K562 (cell line): ENCODE data around the gene BPI. TPM values are rescaled to one million over a fixed set of nuclear protein-coding genes. Genes with fewer than 3 reads are reported as not detected.

ENCODE experiments used
- ATAC-seq: fragments of 200-7000 bp; cut with Tn5 transposase; 3 replicates; pipeline ENCODE4 v1.9.1; 2020; ENCODE audit warnings: moderate library complexity
- BruUV-seq: library from RNA; stranded (reverse); fragments of 400-500 nt; replicated peaks from 2 replicates; lab custom pipeline; 2021; lab: Mats Ljungman, UMichigan
- CTCF ChIA-PET: fragments of 300-600 bp; formaldehyde crosslinking; extraction: SDS; loops from one replicate; lab custom pipeline; 2021; ENCODE audit warnings: low intra/inter-chr PET ratio; lab: Yijun Ruan, JAX
- POLR2A ChIA-PET: fragments of 300-600, 350-650 bp; sonication (Branson Sonifier 250); formaldehyde crosslinking; extraction: SDS; loops from one replicate; lab custom pipeline; 2021; ENCODE audit warnings: antibody characterized with exemption, inconsistent platforms; lab: Yijun Ruan, JAX
- DNase-seq, 4 experiments: peaks; one replicate each; pipeline versions ENCODE4 v3.0.0 to v3.0.0-alpha.2; 2011 to 2018; ENCODE audit warnings: low spot score in 3 of 4, mixed read lengths in 3 of 4; ENCODE audit errors: extremely low read depth in 1 of 4
- FAIRE-seq: peaks from 2 replicates; lab custom pipeline; 2011; peaks lifted over from hg19 to GRCh38; lab: Jason Lieb, UNC
- H2AFZ ChIP-seq: 2 replicates; pipeline ENCODE4 v1.6.0; 2011; ENCODE audit warnings: low read depth, low read length, control low read depth, inconsistent platforms
- H3K27ac ChIP-seq: fragments of 200-600 bp; 3 replicates; pipeline ENCODE4 v1.8.0; 2011; ENCODE audit warnings: low read depth, mild to moderate bottlenecking, control low read depth, inconsistent platforms, low read length, moderate library complexity, mixed read lengths; ENCODE audit errors: extremely low read depth
- H3K27me3 ChIP-seq, 2 experiments: fragments of 300-600 bp in 1 of 2; 2 replicates in 1 of 2; 3 replicates in 1 of 2; pipeline versions ENCODE4 v1.6.0 to v1.8.0; 2011; ENCODE audit warnings: inconsistent platforms in 2 of 2, low read length in 2 of 2, mild to moderate bottlenecking in 1 of 2, mixed read lengths in 1 of 2, moderate library complexity in 1 of 2; ENCODE audit not compliant: control insufficient read depth in 2 of 2, insufficient read depth in 2 of 2
- H3K36me3 ChIP-seq: fragments of 300-600 bp; 3 replicates; pipeline ENCODE4 v1.8.0; 2011; ENCODE audit warnings: mild to moderate bottlenecking, low read length, inconsistent platforms; ENCODE audit not compliant: control insufficient read depth, insufficient read depth
- H3K4me1 ChIP-seq, 2 experiments: fragments of 200-600 bp in 1 of 2; replicated peaks in 1 of 2; 2 replicates in 1 of 2; 3 replicates in 1 of 2; pipeline versions ENCODE4 v1.5.1 to v1.8.0; 2011; ENCODE audit warnings: inconsistent platforms in 2 of 2, low read length in 2 of 2, mild to moderate bottlenecking in 1 of 2, mixed read lengths in 1 of 2, moderate library complexity in 1 of 2; ENCODE audit not compliant: control insufficient read depth in 2 of 2, insufficient read depth in 2 of 2
- H3K4me2 ChIP-seq: 2 replicates; pipeline ENCODE4 v1.6.1; 2011; ENCODE audit warnings: low read length, control low read depth, inconsistent platforms, mixed read lengths; ENCODE audit not compliant: insufficient read depth
- H3K4me3 ChIP-seq: fragments of 200-600 bp; sonication (generic), shearing (Covaris generic); 2 replicates; pipeline ENCODE4 v1.5.1; 2016; ENCODE audit warnings: control low read depth, inconsistent platforms
- H3K79me2 ChIP-seq: fragments of 200-600 bp; 3 replicates; pipeline ENCODE4 v1.8.0; 2011; ENCODE audit warnings: low read length, inconsistent platforms; ENCODE audit not compliant: control insufficient read depth, insufficient read depth
- H3K9ac ChIP-seq, 2 experiments: 2 replicates each; pipeline versions ENCODE4 v1.6.0 to v1.6.1; 2011; ENCODE audit warnings: low read depth in 2 of 2, low read length in 2 of 2, control low read depth in 1 of 2, inconsistent platforms in 1 of 2, mild to moderate bottlenecking in 1 of 2, mixed read lengths in 1 of 2; ENCODE audit not compliant: insufficient read depth in 1 of 2
- H3K9me1 ChIP-seq: one replicate; pipeline ENCODE4 v1.6.0; 2011; ENCODE audit warnings: inconsistent platforms, mild to moderate bottlenecking, low read length, moderate library complexity; ENCODE audit not compliant: control insufficient read depth, insufficient read depth
- H3K9me3 ChIP-seq: replicated peaks from 2 replicates; pipeline ENCODE4 v1.5.1; 2011; ENCODE audit warnings: low read depth, low read length, inconsistent platforms; ENCODE audit not compliant: control insufficient read depth, insufficient read depth
- H4K20me1 ChIP-seq: replicated peaks from 2 replicates; pipeline ENCODE4 v1.6.1; 2011; ENCODE audit warnings: low read length, inconsistent platforms, mixed read lengths; ENCODE audit not compliant: control insufficient read depth, insufficient read depth
- CEBPB ChIP-seq: fragments of 450-650 bp; IDR thresholded peaks from 2 replicates; pipeline ENCODE4 v1.6.1; 2016; ENCODE audit warnings: missing genetic modification characterization, missing compliant biosample characterization
- E2F1 ChIP-seq: sonication (generic); formaldehyde crosslinking; IDR thresholded peaks from 2 replicates; pipeline ENCODE4 v1.8.1; 2023; ENCODE audit warnings: mild to moderate bottlenecking, missing genetic modification reagents, moderate library complexity
- PTTG1 ChIP-seq: fragments of 450-650 bp; IDR thresholded peaks from 2 replicates; pipeline ENCODE4 v1.6.1; 2016; ENCODE audit warnings: low read depth, mild to moderate bottlenecking, missing genetic modification characterization, missing compliant biosample characterization
- THRA ChIP-seq: fragments of 450-650 bp; IDR thresholded peaks from 2 replicates; pipeline ENCODE4 v1.6.1; 2017; ENCODE audit warnings: mild to moderate bottlenecking, moderate library complexity
- ZNF511 ChIP-seq: sonication (generic); formaldehyde crosslinking; IDR thresholded peaks from 2 replicates; pipeline ENCODE4 v1.8.0; 2022; ENCODE audit warnings: mild to moderate bottlenecking, missing genetic modification reagents
- ZNF583 ChIP-seq: fragments of 250-450 bp; sonication (Bioruptor Pico); IDR thresholded peaks from 2 replicates; pipeline ENCODE4 v1.4.0; 2020
- WGBS: fragments of 100-300 bp; shearing (Covaris generic); methylation state at CpG from one replicate; pipeline ENCODE4 v1.1.6; 2016; ENCODE audit warnings: low coverage, mixed read lengths; ENCODE audit not compliant: insufficient coverage; ENCODE audit errors: missing lambda C conversion rate; 5-methylcytosine and 5-hydroxymethylcytosine counted together
- in situ Hi-C: fragments of 300-500 bp; cut with MboI; formaldehyde crosslinking; loops from 4 replicates; pipeline ENCODE4 v1.15.0; 2018; ENCODE audit warnings: inconsistent platforms, mixed read lengths
- intact Hi-C: fragments of 100-400 bp; cut with micrococcal nuclease; formaldehyde crosslinking; loops from 2 replicates; pipeline ENCODE4 v1.14.2; 2022
- polyA plus RNA-seq, 8 experiments: library from polyadenylated mRNA; depleted of rRNA in 4 of 8; stranded (reverse) in 5 of 8; unstranded in 3 of 8; fragments of >200 nt; fragmentation: Nextera tagmentation in 2 of 8; fragmentation: Illumina TruSeq in 1 of 8; extraction: Ambion mirVana in 2 of 8; extraction: Trizol in 1 of 8; gene quantifications; 2 replicates each; pipeline versions ENCODE4 v1.2.1 to v1.2.3, GENCODE V29; 2011 to 2014; ENCODE audit warnings: inconsistent platforms in 1 of 8, missing spikeins in 1 of 8
- total RNA-seq, 7 experiments: library from RNA; depleted of rRNA in 6 of 7; stranded (reverse); fragments of >200 nt in 6 of 7; fragmentation: Illumina TruSeq in 2 of 7; extraction: Trizol in 2 of 7; gene quantifications; 2 replicates each; pipeline versions ENCODE4 v1.2.1 to v1.2.3, GENCODE V29; 2011 to 2021; ENCODE audit warnings: low replicate concordance in 1 of 7
- TF ChIP-seq, protein P1 (sequence below): IDR thresholded peaks from 2 replicates; pipeline ENCODE4 v1.6.1; 2011; ENCODE audit warnings: borderline replicate concordance, low read depth, mild to moderate bottlenecking, moderate library complexity, low read length; ENCODE audit not compliant: insufficient read depth, poor library complexity, severe bottlenecking

The BPI gene
- total and polyA plus RNA-seq, 9 of the 15 experiments (the other 6 are each of a cell fraction or from before 2014, with no cell fraction given): not detected

DNA sequence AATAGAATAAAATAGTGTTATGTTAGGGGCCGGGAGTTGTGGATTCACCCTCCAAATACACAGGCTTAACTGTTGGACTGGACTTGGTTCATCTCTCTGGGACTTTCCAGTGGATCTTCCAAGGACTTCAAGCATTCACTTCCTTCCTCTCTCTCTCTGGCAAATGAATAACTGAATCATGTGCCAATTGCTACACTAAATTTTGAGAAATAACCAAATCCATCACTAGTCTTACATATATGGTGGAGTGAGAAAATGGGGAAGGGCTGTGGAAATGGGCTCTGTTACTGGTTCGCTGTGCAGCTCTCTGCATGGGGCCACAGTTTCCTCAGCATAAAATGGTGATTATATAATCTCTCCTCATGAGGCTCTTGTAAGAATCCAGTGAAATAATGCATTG lies 36.7 kb upstream of the BPI start:
- Histone ChIP-seq H3K79me2 (no peaks in the 10 kb centered on the region), H3K4me2 (no peak overlapping the region), H3K4me3 (no peak overlapping the region), H3K9me3 (no peaks in the 10 kb centered on the region), H3K36me3 (no peaks in the 10 kb centered on the region), H4K20me1 (no peaks in the 10 kb centered on the region), H3K9me1 (no peaks in the 10 kb centered on the region), H3K27me3 (peaks cover 4 to 20% of the 10 kb centered on the region in 2 experiments; a peak in 3 of 5 replicates), H2AFZ (no peak overlapping the region), H3K27ac (no peak overlapping the region), H3K9ac (no peak overlapping the region), H3K4me1 (no peaks in the 10 kb centered on the region)
- ChIA-PET POLR2A (no interaction called here), CTCF (no interaction called here)
- in situ Hi-C loops (no loop called here), intact Hi-C loops (no loop called here)
- no TSS peak for BruUV-seq
- DNase-seq (no peak), ATAC-seq (no peak), FAIRE-seq (no peak)
- no peak for TF ChIP-seq ZNF511
- 4% methylated on average over 2 of the region's 2 CpGs for WGBS

DNA sequence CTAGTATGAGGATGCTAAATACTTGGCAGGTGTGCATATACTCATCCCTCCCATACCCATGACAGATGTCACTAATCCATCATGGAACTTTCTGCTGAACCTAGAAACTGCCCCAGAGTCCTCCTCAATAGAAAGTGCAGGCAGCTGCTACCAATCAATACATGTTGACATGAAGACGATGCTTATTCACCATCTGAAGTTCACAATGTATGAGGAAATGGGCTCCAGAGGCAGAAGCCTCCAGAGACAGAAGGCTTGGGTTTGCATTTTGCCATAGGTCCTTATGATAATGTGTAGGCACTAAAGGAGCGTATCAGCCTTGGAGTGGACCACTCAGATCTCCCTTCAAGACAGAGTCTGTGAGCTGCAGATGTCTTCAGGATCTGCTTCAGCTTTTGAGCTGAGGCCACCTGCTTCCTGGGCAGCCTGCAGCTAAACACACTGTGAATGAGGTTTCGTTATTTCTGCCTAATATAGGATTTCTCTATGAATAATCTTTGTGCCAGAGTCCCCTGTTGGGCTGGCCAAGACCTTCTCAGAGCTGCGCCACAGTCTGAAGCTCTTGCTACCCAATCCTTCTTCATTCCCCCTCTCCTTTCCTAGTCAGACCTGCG lies 35.9 kb upstream of the BPI start:
- Histone ChIP-seq H3K9me3 (no peaks in the 10 kb centered on the region), H3K79me2 (no peaks in the 10 kb centered on the region), H3K9ac (no peak overlapping the region), H3K36me3 (no peaks in the 10 kb centered on the region), H4K20me1 (no peaks in the 10 kb centered on the region), H3K27ac (no peak overlapping the region), H3K9me1 (no peaks in the 10 kb centered on the region), H3K27me3 (peaks cover 0 to 27% of the 10 kb centered on the region in 2 experiments; a peak in 3 of 5 replicates), H2AFZ (no peak overlapping the region), H3K4me3 (no peak overlapping the region), H3K4me2 (no peak overlapping the region), H3K4me1 (no peaks in the 10 kb centered on the region)
- BruUV-seq: no TSS peak
- ATAC-seq (no peak), DNase-seq (no peak), FAIRE-seq (no peak)
- 0% methylated on average over 5 of the region's 5 CpGs for WGBS
- in situ Hi-C loops: no loop called here
- ChIA-PET POLR2A (interaction anchor here (0.7 kb wide), 1 partner anchor 33 kb away, joined by 3 read pairs; no protein-coding TSS in a partner anchor), CTCF (no interaction called here)
- intact Hi-C loops: no loop called here
- TF ChIP-seq, protein P1, sequence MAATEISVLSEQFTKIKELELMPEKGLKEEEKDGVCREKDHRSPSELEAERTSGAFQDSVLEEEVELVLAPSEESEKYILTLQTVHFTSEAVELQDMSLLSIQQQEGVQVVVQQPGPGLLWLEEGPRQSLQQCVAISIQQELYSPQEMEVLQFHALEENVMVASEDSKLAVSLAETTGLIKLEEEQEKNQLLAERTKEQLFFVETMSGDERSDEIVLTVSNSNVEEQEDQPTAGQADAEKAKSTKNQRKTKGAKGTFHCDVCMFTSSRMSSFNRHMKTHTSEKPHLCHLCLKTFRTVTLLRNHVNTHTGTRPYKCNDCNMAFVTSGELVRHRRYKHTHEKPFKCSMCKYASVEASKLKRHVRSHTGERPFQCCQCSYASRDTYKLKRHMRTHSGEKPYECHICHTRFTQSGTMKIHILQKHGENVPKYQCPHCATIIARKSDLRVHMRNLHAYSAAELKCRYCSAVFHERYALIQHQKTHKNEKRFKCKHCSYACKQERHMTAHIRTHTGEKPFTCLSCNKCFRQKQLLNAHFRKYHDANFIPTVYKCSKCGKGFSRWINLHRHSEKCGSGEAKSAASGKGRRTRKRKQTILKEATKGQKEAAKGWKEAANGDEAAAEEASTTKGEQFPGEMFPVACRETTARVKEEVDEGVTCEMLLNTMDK: no peak
- TF ChIP-seq THRA (no peak), E2F1 (CRISPR knock-in tag) (no peak), PTTG1 (tag) (no peak), ZNF583 (CRISPR knock-in tag) (no peak), CEBPB (no peak)
